Naive thymus-derived CD4-positive, alpha-beta T cell (primary cell): ENCODE results near the gene PSPN. TPM values are rescaled to one million over a fixed set of nuclear protein-coding genes. Genes with fewer than 3 reads are reported as not detected.

Experiments used
- ATAC-seq: fragments of 150-1000 bp; cut with Tn5 transposase; 2 replicates; pipeline ENCODE4 v1.10.0; 2021; ENCODE audit warnings: mild to moderate bottlenecking, moderate library complexity
- CTCF ChIA-PET: fragments of 350-600 bp; sonication (Branson Sonifier 250); formaldehyde crosslinking; loops from one replicate; lab custom pipeline; 2021; ENCODE audit warnings: antibody characterized with exemption; lab: Charles Lee
- POLR2A ChIA-PET: fragments of 350-600 bp; sonication (Branson Sonifier 250); formaldehyde crosslinking; loops from one replicate; lab custom pipeline; 2021; ENCODE audit warnings: antibody characterized with exemption, inconsistent platforms; lab: Charles Lee
- DNase-seq, 9 donors: peaks; one replicate each; pipeline versions ENCODE4 v3.0.0 to v3.0.0-alpha.2; 2020 to 2022; ENCODE audit warnings: mixed read lengths in 1 of 9
- H3K27ac ChIP-seq: one replicate; pipeline ENCODE4 v1.7.0; 2013; ENCODE audit warnings: mild to moderate bottlenecking, low read depth, low read length, moderate library complexity
- H3K27me3 ChIP-seq, 2 donors: one replicate each; pipeline ENCODE4 v1.7.0; 2013; ENCODE audit warnings: low read length in 2 of 2, mild to moderate bottlenecking in 2 of 2, moderate library complexity in 2 of 2; ENCODE audit not compliant: control insufficient read depth in 2 of 2, insufficient read depth in 2 of 2
- H3K36me3 ChIP-seq, 3 experiments: 1 replicate in 2 of 3; 2 replicates in 1 of 3; pipeline ENCODE4 v1.7.0; 2013; ENCODE audit warnings: low read length in 3 of 3, mild to moderate bottlenecking in 3 of 3, moderate library complexity in 1 of 3; ENCODE audit not compliant: insufficient read depth in 3 of 3, control insufficient read depth in 2 of 3
- H3K4me1 ChIP-seq, 2 donors: one replicate each; pipeline ENCODE4 v1.7.0; 2013; ENCODE audit warnings: low read length in 2 of 2, mild to moderate bottlenecking in 2 of 2, moderate library complexity in 1 of 2; ENCODE audit not compliant: control insufficient read depth in 2 of 2, insufficient read depth in 2 of 2
- H3K4me3 ChIP-seq: 2 replicates; pipeline ENCODE4 v1.7.0; 2013; ENCODE audit warnings: mild to moderate bottlenecking, low read length
- H3K9me3 ChIP-seq, 3 experiments: 1 replicate in 2 of 3; 2 replicates in 1 of 3; pipeline ENCODE4 v1.7.0; 2013; ENCODE audit warnings: low read length in 3 of 3; ENCODE audit not compliant: control insufficient read depth in 2 of 3
- H3K27ac Mint-ChIP-seq, 9 donors: one replicate each; pipeline ENCODE4 v1.8.0; 2020 to 2022; ENCODE audit warnings: mixed read lengths in 9 of 9, mild to moderate bottlenecking in 8 of 9, moderate library complexity in 5 of 9, inconsistent platforms in 2 of 9
- H3K27me3 Mint-ChIP-seq, 5 donors: one replicate each; pipeline ENCODE4 v1.8.0; 2021 to 2022; ENCODE audit warnings: mixed read lengths in 5 of 5, mild to moderate bottlenecking in 1 of 5
- H3K36me3 Mint-ChIP-seq, 5 donors: one replicate each; pipeline ENCODE4 v1.8.0; 2020 to 2022; ENCODE audit warnings: mixed read lengths in 5 of 5, mild to moderate bottlenecking in 3 of 5, inconsistent platforms in 1 of 5
- H3K4me1 Mint-ChIP-seq, 7 donors: one replicate each; pipeline ENCODE4 v1.8.0; 2020 to 2022; ENCODE audit warnings: mixed read lengths in 7 of 7, mild to moderate bottlenecking in 3 of 7, inconsistent platforms in 1 of 7
- H3K4me3 Mint-ChIP-seq, 10 donors: one replicate each; pipeline ENCODE4 v1.8.0; 2020 to 2022; ENCODE audit warnings: mild to moderate bottlenecking in 10 of 10, mixed read lengths in 10 of 10, moderate library complexity in 6 of 10, inconsistent platforms in 2 of 10
- H3K9me3 Mint-ChIP-seq, 11 donors: one replicate each; pipeline ENCODE4 v1.8.0; 2020 to 2022; ENCODE audit warnings: mixed read lengths in 11 of 11, mild to moderate bottlenecking in 4 of 11, inconsistent platforms in 1 of 11, moderate library complexity in 1 of 11
- intact Hi-C, 2 donors: fragments of 100-400 bp; cut with micrococcal nuclease; formaldehyde crosslinking; loops; one replicate each; pipeline ENCODE4 v1.15.1; 2023
- microRNA-seq: library from miRNA; unstranded; fragments of <30 nt; microRNA quantifications from one replicate; pipeline ENCODE4 v1.2.0, GENCODE V29; 2022; ENCODE audit warnings: borderline microRNAs expressed
- polyA plus RNA-seq, 2 donors: library from polyadenylated mRNA; unstranded; fragments of 300-500 nt; fragmentation: Illumina TruSeq; gene quantifications; one replicate each; pipeline ENCODE4 v1.2.3, GENCODE V29; 2021
- total RNA-seq, 6 experiments: library from RNA in 5 of 6; stranded (reverse) in 5 of 6; gene quantifications; 1 replicate in 5 of 6; 2 replicates in 1 of 6; pipeline ENCODE4 v1.2.3 and lab custom pipeline; 2021 to 2026

The PSPN gene
- total and polyA plus RNA-seq, 7 experiments from 2014 or later, result 0.60 to 4.0 (median 2.6) TPM

- Histone ChIP-seq H3K4me3 (no peak within 1 kb of the TSS), H3K9me3 (no peaks in the 10 kb centered on the region), H3K27ac (no peak within 1 kb of the TSS), H3K27me3 (no peaks in the 10 kb centered on the region), H3K4me1 (no peaks in the 10 kb centered on the region), H3K36me3 (no peaks in the 10 kb centered on the region)
- Mint-ChIP-seq H3K4me1 (no peaks in the 10 kb centered on the region), H3K27me3 (no peaks in the 10 kb centered on the region), H3K9me3 (no peaks in the 10 kb centered on the region), H3K36me3 (peaks cover 0 to 4% (median 0%) of the 10 kb centered on the region in 5 donors), H3K4me3 (no peak within 1 kb of the TSS), H3K27ac (no peak within 1 kb of the TSS)
- ChIA-PET CTCF (no interaction called here), POLR2A (no interaction called here)
- ATAC-seq (no peak), DNase-seq (no peak)
- intact Hi-C loops, result no loop called here
These were observed 42.3 kb downstream of the PSPN start, which contains the start of gene ACER1 for GRCh38 chr19:6333439-6333838. Gene ACER1, minus strand, starts transcription at chr19:6333612. Its CDS starts 61 bp downstream, at chr19:6333551.

GRCh38 chr19:6326815-6327214, 48.9 kb downstream of the PSPN start:
- no peaks in the 10 kb centered on the region for H3K27me3 ChIP-seq
- intact Hi-C loops, result no loop called here
- H3K4me1 Mint-ChIP-seq, result peaks cover 0 to 12% (median 9%) of the 10 kb centered on the region in 7 donors
- no peak overlapping the region for H3K27ac ChIP-seq
- no peaks in the 10 kb centered on the region for H3K36me3 ChIP-seq
- H3K27ac Mint-ChIP-seq, result peak overlapping the region in 1 of 9 donors; percentile 16
- no peaks in the 10 kb centered on the region for H3K9me3 ChIP-seq
- no peak overlapping the region for H3K4me3 Mint-ChIP-seq
- peaks cover 0 to 9% (median 4%) of the 10 kb centered on the region in 5 donors for H3K36me3 Mint-ChIP-seq
- peaks cover 0 to 4% (median 2%) of the 10 kb centered on the region in 11 donors for H3K9me3 Mint-ChIP-seq
- DNase-seq (no peak), ATAC-seq (no peak)
- no peaks in the 10 kb centered on the region for H3K4me1 ChIP-seq
- POLR2A ChIA-PET, result no interaction called here
- no peak overlapping the region for H3K4me3 ChIP-seq
- CTCF ChIA-PET, result no interaction called here
- peaks cover 0 to 3% (median 0%) of the 10 kb centered on the region in 5 donors for H3K27me3 Mint-ChIP-seq

GRCh38 chr19:6325614-6326013, 50.1 kb downstream of the PSPN start:
- Mint-ChIP-seq H3K27me3 (peaks cover 0 to 3% (median 0%) of the 10 kb centered on the region in 5 donors), H3K9me3 (peaks cover 0 to 4% (median 2%) of the 10 kb centered on the region in 11 donors), H3K27ac (no peak overlapping the region), H3K4me1 (peaks cover 0 to 12% (median 9%) of the 10 kb centered on the region in 7 donors), H3K36me3 (peaks cover 0 to 9% (median 4%) of the 10 kb centered on the region in 5 donors), H3K4me3 (no peak overlapping the region)
- Histone ChIP-seq H3K36me3 (no peaks in the 10 kb centered on the region), H3K9me3 (no peaks in the 10 kb centered on the region), H3K4me1 (no peaks in the 10 kb centered on the region), H3K27me3 (no peaks in the 10 kb centered on the region), H3K27ac (no peak overlapping the region), H3K4me3 (no peak overlapping the region)
- DNase-seq, result no peak
- ChIA-PET POLR2A (no interaction called here), CTCF (no interaction called here)
- ATAC-seq, result no peak
- intact Hi-C loops, result no loop called here

Small RNAs within 50 kb of the gene (microRNA-seq; reads per million reads assigned to microRNA genes)
- gene MIR3940 (not detected), gene MIR6790 (not detected), gene MIR6885 (not detected)

Other genes with a start within 250 kb of the PSPN start
- gene ACSBG2, start 240.3 kb downstream of the PSPN start, total RNA-seq, result not detected
- gene ACSBG2, start 240.3 kb downstream of the PSPN start, polyA plus RNA-seq, result not detected
- gene MLLT1, start 96.0 kb downstream of the PSPN start, total RNA-seq, result 10 to 100 TPM; 33.3 to 47.5 (median 39.0) TPM
- gene MLLT1, start 96.0 kb downstream of the PSPN start, polyA plus RNA-seq, result 1 to 10 TPM in 1 of 2 donors, under 1 TPM in 1; 0.57 to 1.8 TPM
- 1 to 10 TPM in 2 of 5 experiments, under 1 TPM in 3; 0.65 to 2.9 (median 0.87) TPM for gene ACER1, start 42.3 kb downstream of the PSPN start, total RNA-seq
- 1 to 10 TPM; 1.1 to 3.9 TPM for gene ACER1, start 42.3 kb downstream of the PSPN start, polyA plus RNA-seq
- 100 to 1,000 TPM in 1 of 5 experiments, 10 to 100 TPM in 4; 53.2 to 129 (median 75.9) TPM for gene CLPP, start 14.4 kb downstream of the PSPN start, total RNA-seq
- gene CLPP, start 14.4 kb downstream of the PSPN start, polyA plus RNA-seq, result 100 to 1,000 TPM; 156 to 196 TPM
- gene ALKBH7, start 3.1 kb downstream of the PSPN start, total RNA-seq, result 10 to 100 TPM; 33.6 to 90.1 (median 72.9) TPM
- 100 to 1,000 TPM; 129 to 142 TPM for gene ALKBH7, start 3.1 kb downstream of the PSPN start, polyA plus RNA-seq
- 10 to 100 TPM; 51.5 to 71.6 (median 61.3) TPM for gene GTF2F1, start 17.2 kb upstream of the PSPN start, total RNA-seq
- gene GTF2F1, start 17.2 kb upstream of the PSPN start, polyA plus RNA-seq, result 10 to 100 TPM; 17.9 to 33.3 TPM
- 100 to 1,000 TPM; 142 to 276 (median 152) TPM for gene KHSRP, start 48.9 kb upstream of the PSPN start, total RNA-seq
- gene KHSRP, start 48.9 kb upstream of the PSPN start, polyA plus RNA-seq, result 10 to 100 TPM; 12.5 to 20.9 TPM
- gene SLC25A41, start 57.8 kb upstream of the PSPN start, total RNA-seq, result under 1 TPM in 1 of 5 experiments, not detected in 4; 0.32 TPM
- gene SLC25A41, start 57.8 kb upstream of the PSPN start, polyA plus RNA-seq, result not detected
- gene SLC25A23, start 83.9 kb upstream of the PSPN start, total RNA-seq, result 10 to 100 TPM in 4 of 5 experiments, 1 to 10 TPM in 1; 9.0 to 31.3 (median 22.0) TPM
- 10 to 100 TPM; 18.8 to 35.0 TPM for gene SLC25A23, start 83.9 kb upstream of the PSPN start, polyA plus RNA-seq
- 1 to 10 TPM in 4 of 5 experiments, under 1 TPM in 1; 0.44 to 8.6 (median 5.7) TPM for gene CRB3, start 88.3 kb upstream of the PSPN start, total RNA-seq
- 10 to 100 TPM in 1 of 2 donors, 1 to 10 TPM in 1; 6.5 to 10.1 TPM for gene CRB3, start 88.3 kb upstream of the PSPN start, polyA plus RNA-seq
- 100 to 1,000 TPM; 106 to 142 (median 118) TPM for gene DENND1C, start 105.9 kb upstream of the PSPN start, total RNA-seq
- 100 to 1,000 TPM in 1 of 2 donors, 10 to 100 TPM in 1; 57.3 to 142 TPM for gene DENND1C, start 105.9 kb upstream of the PSPN start, polyA plus RNA-seq
- 1 to 10 TPM; 1.5 to 7.6 (median 2.6) TPM for gene TUBB4A, start 126.4 kb upstream of the PSPN start, total RNA-seq
- gene TUBB4A, start 126.4 kb upstream of the PSPN start, polyA plus RNA-seq, result 1 to 10 TPM; 1.5 to 4.5 TPM
- 1 to 10 TPM in 3 of 5 experiments, under 1 TPM in 1, not detected in 1; 0.38 to 3.9 (median 3.0) TPM for gene TNFSF9, start 155.1 kb upstream of the PSPN start, total RNA-seq
- gene TNFSF9, start 155.1 kb upstream of the PSPN start, polyA plus RNA-seq, result not detected
- gene CD70, start 215.2 kb upstream of the PSPN start, total RNA-seq, result 10 to 100 TPM in 1 of 5 experiments, 1 to 10 TPM in 1, not detected in 3; 1.2 to 39.6 TPM
- not detected for gene CD70, start 215.2 kb upstream of the PSPN start, polyA plus RNA-seq